Fibroblast of skin of back (primary cell): ENCODE measurements around the gene FAM170B.

ENCODE experiments used
- DNase-seq: peaks from one replicate; pipeline ENCODE4 v3.0.0-alpha.2; 2013

The FAM170B gene

DNA sequence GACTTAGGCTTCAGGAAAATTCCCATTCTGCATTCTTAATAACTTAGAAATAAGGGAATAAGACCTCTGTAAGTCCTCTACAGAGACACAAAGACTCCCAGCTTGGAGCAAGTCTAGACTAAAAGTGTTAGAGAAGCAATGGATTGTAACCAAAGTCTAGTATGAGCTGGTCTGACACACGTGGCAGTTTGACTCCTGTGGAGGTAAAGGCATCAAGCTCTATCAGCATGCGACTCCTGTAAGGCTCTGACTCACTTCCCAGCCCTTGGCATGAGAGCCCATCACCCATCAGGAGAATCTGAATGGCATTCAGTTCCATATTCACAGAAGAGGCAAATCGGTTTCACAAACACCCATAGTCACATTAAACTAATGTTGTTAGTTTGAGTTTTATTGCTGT is 14.1 kb downstream of the FAM170B start:
- peak; percentile 79 for DNase-seq

DNA sequence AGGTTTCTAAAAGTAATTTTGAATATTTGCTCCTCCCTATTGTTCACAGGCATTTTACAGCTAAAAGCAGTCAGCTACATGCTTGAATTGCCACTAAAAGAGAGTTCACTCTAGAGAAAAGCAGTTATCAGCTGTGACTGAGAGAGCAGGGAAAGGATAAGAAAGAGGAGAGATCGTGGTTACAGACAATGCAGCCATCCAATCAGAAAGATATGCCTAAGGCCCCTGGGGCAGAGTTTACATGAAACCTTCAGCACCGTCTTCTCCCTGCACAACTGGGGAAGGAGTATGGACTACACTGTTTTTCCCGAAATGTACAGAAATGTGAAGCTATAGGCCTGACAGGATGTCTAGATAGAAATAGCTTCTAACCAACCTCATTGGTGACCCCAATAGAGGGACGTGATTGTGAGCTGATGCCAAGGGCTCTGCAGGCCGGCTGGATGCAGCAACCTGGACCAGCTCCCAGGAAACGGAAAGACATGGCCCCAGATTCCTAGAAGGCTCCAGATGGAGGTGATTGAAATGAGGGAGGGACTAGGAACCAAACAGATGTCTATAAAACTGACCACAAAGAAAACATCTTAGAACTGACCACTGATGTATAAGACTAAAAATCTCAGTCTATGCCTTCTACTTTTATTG is 15.3 kb downstream of the FAM170B start:
- DNase-seq = no peak

DNA sequence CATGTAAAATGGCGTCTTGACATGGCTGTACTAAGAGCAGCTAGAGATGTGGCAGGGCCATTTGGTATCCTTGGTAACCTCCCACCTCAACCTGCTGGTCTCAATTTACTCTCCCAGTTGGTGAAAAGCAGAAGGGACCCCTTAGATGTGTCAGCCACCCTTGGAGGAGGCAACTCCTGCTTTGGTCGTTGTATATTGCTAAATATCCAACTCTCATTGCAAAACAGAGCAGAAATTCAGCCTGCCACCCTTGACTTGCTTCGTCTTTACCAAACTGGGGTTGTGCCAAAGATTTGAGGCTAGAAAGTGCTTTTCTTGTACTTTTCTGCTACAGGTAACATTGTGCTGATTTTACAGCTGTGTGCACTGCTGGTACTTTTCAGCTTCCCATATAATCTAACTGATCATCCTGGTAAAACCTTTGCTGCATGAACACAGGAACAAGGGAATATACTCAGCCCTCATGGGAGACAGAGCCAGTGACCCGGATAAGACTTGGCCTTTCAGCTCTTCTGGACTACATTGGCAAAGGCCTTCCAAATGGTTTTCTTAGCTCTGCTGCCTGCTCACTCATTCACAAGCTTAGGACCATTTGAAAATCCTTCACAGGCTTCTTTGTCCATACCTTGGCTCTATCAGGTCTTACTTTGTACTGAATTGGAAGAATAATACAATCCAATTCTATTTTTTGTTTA is 16.3 kb downstream of the FAM170B start:
- no peak for DNase-seq

DNA sequence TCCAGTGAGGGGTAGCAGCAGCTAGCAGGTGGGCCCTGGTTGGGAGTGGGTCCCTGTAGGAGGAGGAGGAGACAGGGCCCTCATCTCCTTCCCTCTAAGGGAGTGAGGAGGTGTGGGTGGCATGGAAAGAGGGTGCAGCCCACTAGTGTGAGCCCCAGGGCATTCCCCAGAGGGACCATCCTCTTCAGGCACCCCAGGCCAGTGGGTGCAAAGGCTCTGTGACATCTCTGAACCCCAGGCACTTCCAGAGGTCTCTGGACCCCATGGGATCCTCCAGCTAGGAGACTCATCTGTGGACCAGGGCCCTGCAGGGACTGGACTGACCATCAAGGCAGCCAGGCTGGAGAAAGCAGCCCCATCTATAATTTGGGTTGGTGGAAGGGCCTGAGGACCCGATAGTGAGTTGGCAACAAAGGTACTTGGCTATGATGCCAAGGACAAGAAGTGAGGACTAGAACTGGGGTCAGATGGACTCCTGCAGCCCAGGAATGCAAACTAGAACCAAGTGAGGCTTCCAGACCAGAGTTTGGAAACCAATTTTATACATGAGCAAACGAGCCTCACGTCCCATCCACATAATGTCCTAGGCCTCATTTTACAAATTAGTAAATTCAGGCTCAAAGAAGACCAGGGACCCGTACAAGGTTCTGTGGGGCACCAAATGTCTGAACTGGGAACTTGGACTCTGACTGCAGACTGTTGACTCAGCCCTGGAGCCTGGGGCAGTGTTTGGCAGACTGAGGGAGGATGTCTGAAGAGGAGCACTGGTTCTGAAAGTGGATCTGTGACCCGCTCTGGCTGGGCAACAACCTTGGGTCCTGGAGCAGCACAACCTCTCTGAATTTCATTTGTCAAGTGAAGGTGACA is 17.1 kb downstream of the FAM170B start:
- DNase-seq = no peak

DNA sequence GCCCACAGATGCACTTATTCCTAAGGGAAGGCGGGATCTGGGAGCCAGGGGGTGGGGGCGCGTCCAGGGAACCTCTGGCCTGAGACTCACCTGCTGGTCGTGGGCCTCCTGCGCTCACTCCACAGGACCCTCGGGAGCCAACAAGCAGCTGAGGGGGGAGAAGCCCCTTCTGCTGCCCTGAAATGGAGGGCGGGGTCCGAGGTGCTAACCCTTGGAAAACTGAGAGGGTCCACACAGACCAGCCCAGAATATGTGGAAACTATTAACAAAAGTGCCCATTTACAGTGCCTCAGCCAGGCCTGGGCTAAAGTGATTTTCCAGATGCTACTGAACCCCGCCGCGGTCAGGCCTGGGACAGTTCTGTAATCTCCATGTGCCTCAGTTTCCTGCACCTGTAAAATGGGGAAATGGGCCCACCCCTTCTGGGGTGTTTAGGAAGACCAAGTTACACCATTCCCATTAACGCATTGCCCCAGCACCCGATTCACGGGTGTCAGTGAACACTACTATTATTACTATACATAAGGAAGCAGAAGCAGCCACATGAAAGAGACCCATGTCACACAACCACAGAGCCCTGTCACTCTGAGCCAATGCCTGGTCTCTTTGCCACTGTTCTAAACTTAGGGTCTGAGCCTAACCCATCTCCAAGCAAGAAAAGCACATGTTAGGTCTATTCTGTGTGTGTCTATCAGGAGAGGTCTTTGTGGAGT is 17.9 kb downstream of the FAM170B start:
- DNase-seq = no peak

DNA sequence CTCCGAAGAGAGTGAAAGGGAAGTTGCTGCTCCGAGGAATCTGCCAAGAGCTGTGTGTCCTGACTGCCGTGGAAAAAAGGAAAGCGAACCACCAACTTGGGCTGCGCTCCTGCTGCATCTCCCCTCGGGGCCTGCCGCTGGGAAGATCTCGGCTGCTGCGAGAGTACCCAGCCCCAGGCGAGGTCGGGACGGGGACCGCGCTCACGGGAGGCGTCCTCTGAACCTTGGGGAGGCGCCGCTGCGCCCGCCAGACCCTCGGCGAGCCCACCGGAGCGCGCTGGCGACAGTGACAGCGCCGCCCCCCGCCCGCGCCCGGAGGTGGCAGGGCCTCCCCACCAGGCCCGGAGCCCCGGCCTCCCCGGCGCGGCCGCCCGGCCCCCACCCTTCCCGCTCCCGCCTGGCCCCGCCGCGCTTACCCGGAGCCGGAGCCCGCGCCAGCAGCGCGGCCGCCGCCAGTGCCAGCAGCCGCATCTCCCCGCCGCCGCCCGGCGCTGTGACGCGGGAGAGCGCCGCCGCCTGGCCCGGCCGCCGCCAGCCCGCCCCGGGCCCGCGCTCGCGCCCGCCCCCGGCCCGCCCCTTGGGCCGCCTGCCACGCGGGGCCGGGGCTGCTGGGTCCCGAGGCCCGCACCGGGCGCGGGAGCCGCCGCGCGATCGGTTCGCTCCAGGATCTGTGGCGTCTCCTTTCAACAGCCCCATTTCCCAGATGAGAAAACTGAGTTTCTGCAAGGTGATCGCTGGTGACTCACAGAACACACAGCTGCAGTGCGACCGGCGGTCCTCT is 18.6 kb downstream of the FAM170B start, which contains the start of gene VSTM4:
Gene VSTM4, minus strand, starts transcription at position 508 of the 781 bp plus-strand sequence. Its CDS starts 37 bp downstream, at position 471.
- peak; percentile 62 for DNase-seq

DNA sequence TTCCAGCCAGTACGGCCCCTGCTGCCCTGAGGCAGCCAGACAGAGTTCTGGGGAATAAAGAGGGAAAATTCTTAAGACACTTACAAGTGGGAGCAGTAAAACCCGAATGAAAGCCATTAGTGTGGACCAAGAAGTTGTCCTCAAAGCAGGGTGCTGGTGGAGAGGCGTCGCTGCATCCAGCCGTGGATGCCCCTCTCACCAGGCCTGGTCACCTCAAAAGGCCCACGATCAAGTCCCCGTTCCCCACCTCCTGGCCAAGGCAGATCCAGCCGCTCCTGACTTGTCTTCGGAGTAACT is 19.2 kb downstream of the FAM170B start:
- DNase-seq = no peak

DNA sequence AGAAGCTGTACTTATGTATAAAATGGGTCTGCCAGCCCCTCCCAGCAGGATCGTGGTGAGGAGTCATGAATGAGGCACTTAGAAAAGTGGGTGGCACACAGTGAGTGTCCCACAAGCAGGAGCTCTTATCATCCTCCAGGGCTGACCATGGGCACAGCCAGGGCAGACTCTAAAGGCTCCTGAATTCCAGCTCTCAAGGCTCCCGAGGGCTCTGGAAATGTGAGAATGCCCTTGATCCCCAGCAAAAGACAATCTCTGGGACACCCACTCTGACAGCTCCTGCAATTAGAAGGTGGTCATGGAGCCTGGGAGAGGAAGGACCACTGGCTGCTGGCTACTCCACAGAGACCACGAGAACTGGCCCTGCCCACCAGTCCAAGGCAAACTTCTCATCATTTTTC is 20.1 kb downstream of the FAM170B start:
- DNase-seq = peak; percentile 61

DNA sequence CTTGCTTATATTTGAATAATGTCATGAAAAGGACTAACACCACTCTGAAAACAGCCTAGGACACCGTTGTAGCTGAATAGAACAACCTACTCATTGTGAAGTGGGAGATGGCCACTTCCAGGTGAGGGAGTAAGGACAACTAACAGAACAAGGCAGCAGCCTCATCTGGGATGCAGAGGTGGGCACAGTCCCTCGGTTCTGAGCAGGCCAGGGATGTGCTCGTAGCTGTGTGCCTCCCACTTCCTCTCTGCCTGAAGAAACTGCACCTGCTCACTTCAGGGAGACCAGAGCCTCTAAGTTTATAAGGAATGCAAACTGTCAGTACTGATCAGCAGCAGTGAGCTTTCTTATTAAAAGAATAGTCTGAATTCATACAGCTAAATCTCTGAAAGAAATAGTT is 21.0 kb downstream of the FAM170B start:
- no peak for DNase-seq

DNA sequence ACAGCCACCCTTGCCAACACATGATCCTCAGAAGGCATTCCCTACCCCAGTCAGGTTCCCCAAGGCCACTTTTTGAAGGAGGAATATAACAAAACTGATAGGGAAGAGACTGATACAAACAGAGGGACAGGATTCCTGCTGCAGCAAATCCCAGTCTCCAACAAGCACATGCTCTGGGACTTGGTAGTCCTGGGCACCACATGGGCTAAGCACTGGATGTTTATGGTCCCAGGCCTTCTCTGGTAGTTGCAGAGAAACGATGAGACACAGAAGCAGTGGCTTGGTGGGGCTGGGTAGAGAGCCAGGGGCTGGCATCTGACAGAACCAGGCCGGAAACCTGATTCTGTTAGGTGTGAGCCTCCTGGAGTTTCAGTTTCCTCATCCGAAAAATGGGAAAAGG is 21.7 kb downstream of the FAM170B start:
- no peak for DNase-seq

DNA sequence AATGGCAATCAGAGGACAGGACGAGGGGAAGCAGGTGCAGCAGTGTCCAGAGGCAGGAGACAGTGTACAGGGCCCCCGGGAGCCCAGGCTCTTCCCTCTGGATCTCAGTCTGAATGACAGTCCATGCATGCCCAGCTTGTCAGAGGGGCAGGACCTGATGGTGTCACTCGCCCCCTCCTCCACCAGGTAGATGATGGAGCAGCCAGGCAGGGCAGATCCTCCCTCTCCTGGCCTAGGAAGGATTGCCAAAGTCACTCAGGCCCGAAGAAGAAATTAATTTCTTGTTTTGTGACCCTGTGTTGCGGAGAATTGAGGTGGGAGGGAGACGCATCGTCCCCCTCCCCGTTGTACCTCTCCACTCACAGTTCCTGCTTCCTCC is 22.5 kb downstream of the FAM170B start:
- DNase-seq = no peak

DNA sequence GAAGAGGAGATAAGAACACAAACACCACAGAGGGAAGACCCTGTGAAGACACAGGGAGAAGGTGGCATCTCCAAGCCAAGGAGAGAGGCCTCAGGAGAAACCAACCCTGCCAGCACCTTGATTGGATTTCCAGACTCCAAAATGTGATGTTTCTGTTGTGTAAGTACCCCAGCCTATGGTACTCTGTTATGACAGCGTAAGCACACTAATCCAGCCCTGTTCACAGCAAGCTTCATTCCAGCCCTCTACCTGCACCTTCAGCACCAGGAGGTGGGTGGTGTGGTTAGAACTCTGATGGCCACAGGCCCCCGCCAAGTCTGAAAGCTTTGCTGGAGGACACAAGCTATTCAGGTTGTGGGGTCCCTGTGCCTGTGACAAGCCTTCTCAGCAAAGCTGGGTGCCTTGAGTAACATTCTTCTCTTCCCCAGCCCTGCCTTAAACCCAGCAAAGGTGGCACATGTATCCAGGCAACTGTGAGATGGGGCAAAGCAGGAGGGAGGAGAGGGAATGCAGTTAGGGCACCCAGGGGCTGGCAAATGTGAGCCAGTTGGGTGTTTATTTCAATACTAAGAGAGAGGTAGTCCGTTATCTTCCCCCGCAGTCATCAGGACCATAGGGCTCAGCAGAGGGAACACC is 23.0 kb downstream of the FAM170B start:
- DNase-seq = no peak

DNA sequence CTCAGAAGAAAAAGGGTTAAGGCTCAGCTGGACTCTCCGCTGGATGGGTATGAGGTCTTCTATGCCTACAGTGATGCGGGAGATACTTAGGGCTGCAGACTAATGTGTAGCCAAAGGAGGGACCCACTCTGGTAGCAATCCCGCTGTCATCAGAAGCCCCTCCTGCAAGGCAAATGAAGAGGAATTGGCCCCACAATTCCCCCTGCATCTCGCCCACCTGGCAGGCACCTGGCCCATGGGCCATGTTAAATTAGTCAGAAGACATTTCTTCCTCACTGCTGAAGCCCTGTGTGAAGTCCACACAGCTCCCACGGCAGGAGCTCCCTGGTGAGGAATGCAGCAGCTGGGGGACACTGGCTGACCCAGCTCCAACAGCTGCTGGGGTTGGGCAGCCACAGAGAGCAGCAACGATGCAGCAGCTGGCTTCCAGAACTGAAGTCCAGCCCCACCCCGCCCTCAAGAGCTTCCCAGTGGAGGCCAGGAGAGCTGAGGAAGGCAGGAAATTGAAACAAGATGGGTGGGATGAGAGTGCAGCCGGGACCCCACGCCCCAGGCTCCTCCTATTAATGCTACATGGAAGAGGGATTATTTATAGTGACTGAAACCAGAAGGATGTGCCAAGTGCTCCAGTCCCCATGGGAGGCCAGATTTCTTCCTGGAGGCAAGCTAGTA is 24.0 kb downstream of the FAM170B start:
- DNase-seq = peak; percentile 91

DNA sequence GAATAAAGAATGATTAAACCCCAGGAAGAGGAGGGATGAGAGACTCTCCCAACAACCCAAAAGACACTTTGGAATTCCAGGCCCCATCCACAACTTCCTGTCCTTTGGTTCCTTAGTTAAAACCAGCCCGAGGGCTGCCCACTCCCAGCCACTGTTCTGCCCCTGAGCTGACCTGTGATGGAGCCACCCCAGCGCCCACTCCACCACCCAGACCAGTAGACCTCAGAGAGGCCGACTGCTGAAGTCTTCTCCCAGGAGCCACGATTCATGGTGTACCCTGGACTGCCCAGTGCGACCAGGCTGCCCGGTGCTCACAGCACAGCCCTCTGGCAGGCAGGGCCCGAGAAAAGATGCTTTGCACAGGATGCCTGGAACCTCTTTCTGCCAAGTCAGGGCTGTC is 25.2 kb downstream of the FAM170B start:
- DNase-seq = no peak

DNA sequence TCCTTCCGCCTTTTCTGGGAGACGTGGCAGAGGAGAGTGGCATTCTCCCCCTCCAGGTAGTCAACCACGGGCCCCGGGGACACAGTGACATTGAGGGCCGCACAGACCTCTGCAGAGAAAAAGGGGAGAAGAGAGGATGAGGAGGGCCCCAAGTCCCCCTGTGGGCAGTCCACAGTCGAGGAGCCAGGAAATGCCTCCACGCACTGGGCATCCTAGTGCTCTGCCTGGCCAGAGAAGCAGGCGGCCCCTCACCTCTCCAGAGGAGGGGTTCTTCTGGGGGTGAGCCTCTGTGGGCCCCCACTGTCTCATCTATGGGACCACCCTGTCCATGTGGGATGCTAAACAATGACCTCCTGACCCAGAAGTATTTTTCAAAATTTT is 25.9 kb downstream of the FAM170B start:
- DNase-seq = no peak

DNA sequence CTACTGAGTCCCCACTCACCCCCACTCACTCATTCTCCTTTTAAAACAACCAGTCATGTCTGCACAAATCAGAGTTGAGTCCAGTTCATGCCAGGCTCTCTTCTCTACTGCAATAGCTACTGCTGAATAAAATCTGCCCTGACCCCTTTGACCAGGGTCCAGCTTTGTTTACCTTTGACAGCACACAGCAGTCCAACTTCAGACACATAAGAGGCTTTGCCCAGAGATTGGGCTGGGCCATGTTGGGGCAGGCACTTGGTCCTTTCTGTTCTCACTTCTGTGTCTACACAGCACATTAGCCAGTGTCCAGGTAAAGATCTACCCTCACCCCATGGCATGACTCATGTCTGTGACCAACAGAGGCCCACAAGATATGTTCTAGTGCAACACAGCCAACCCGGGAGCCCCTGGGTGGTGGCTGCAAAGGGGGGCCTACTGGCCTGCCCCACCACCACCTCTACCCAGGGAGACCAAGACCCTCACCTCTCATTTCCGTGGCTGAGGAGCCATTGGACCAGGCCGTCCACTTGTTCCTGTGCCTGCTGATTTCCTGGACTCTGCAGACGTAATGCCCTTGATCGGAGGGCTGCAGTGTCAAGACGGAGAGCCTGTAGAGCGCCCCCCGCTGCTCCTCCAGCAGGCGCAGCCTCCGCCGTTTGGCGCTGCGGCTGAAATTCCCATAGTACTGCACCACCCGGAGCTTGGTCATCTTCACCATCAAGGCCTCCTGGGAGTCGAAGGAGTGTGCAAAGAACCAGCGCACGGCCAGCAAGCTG is 26.5 kb downstream of the FAM170B start:
- DNase-seq = no peak

DNA sequence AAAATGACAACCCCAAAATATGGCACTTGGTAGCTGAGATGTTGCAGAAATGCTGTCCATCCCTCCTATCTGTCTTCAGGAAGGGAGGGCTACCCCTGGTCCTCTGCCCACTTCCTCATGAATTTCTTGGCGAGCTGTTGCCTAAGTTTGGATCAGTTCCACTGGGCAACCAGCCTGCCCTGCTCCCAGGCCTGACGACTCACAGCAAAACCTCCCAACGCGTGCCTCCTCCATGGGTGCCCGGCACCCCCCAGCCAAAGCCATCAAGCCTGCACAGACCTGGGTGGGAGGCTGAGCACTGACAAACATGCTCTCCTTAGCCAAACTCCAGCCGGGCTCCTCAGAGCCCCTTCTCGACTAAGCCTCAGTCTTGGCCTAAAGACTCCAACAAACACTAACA is 27.4 kb downstream of the FAM170B start:
- DNase-seq = no peak

DNA sequence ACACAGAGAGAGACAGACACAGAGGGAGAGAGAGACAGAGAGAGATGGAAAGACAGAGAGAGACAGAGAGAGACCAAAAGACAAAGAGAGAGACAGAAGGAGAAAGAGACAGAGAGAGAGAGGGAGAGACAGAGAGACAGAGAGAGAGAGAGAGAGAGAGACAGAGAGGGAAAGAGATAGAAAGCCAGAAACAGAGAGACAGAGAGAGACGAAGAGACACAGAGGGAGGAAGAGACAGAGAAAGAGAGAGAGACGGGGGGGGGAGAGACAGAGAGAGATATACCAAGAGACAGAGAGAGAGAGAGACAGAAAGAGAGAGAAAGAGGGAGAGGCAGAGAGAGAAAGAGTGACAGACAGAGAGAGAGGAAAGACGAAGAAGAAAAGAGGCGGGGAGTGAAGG is 28.7 kb downstream of the FAM170B start:
- no peak for DNase-seq

DNA sequence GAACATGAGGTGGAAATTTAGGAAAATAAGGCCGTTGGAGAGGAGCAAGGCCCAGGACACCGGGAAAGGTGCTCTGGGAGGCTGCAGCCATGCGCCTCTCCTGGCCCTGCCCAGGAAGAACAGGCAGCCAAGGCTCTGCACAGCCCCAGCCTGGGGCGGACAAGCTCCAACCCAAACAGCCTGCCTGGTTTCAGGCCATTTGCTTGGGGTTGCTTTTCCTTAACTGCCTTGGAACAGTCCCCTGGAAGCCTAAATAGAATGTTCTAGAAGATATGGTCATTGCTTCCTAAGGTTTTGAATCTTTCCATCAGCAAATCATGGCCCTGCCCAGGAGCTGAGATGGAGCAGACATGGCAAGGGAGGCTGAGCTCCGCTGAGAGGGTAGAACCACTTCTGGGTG is 29.5 kb downstream of the FAM170B start:
- DNase-seq = no peak

DNA sequence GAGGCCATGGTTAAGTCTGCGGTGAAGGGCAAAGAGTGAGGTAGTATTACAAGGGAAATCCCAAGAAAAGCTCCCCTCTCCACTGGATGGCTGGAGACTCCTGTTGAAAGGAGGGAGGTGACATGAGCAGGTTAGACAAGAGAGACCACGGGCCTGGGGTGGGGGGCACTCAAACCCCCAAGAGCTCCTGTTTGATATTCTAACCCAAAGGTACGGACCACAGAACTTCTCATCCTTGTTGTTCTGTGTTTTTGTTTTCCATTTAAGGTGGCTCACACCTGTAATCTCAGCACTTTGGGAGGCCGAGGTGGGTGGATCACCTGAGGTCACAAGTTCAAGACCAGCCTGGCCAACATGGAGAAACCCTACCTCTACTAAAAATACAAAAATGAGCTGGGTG is 30.1 kb downstream of the FAM170B start:
- no peak for DNase-seq
